Activated naive CD8-positive, alpha-beta T cell treated with anti-CD3 and anti-CD28 coated beads, Interleukin-2, amount 50 U/mL, for 24 hours (primary cell): Measurements from ENCODE around the gene SNX6.
"Not testable (repeated sequence)": the region's sequence is repeated elsewhere in the genome, so short reads cannot be mapped to it uniquely, and the experiment has no call there.

Experiments
- ATAC-seq: fragments of 150-1000 bp; cut with Tn5 transposase; one replicate; pipeline ENCODE4 v1.10.0; 2021
- DNase-seq: peaks from one replicate; pipeline ENCODE4 v3.0.0; 2021
- H3K27ac Mint-ChIP-seq: one replicate; pipeline ENCODE4 v1.8.0; 2021; ENCODE audit warnings: mild to moderate bottlenecking, mixed read lengths
- H3K27me3 Mint-ChIP-seq: one replicate; pipeline ENCODE4 v1.8.0; 2021; ENCODE audit warnings: mixed read lengths
- H3K36me3 Mint-ChIP-seq: one replicate; pipeline ENCODE4 v1.8.0; 2021; ENCODE audit warnings: low read depth, mixed read lengths
- H3K4me1 Mint-ChIP-seq: one replicate; pipeline ENCODE4 v1.8.0; 2021; ENCODE audit warnings: mixed read lengths
- H3K4me3 Mint-ChIP-seq: one replicate; pipeline ENCODE4 v1.8.0; 2021; ENCODE audit warnings: mild to moderate bottlenecking, moderate library complexity, mixed read lengths
- H3K9me3 Mint-ChIP-seq: one replicate; pipeline ENCODE4 v1.8.0; 2021; ENCODE audit warnings: mixed read lengths

Gene SNX6

DNA sequence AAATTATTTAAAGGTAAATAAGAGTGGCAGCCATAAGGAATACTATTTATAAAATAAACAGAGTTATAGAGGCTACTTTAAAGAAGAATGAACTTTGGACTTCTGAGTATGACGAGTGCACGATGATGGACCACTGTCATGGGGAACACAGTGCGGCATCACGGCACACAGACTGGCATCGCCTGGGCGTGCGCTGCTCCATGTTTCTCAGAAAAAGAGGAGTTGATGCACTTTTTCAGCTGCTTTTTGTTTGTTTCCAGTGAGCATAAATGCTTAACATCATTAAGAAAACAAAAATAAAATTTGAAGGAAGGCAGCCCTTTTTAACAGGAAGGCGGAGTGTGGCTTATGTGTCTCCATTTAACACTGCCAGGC, 67.2 kb downstream of the SNX6 start:
- no peak for ATAC-seq
- Mint-ChIP-seq H3K4me1 (no peaks in the 10 kb centered on the region), H3K27ac (no peak overlapping the region), H3K9me3 (no peaks in the 10 kb centered on the region), H3K4me3 (no peak overlapping the region), H3K36me3 (peaks cover 16% of the 10 kb centered on the region), H3K27me3 (no peaks in the 10 kb centered on the region)
- DNase-seq = no peak

DNA sequence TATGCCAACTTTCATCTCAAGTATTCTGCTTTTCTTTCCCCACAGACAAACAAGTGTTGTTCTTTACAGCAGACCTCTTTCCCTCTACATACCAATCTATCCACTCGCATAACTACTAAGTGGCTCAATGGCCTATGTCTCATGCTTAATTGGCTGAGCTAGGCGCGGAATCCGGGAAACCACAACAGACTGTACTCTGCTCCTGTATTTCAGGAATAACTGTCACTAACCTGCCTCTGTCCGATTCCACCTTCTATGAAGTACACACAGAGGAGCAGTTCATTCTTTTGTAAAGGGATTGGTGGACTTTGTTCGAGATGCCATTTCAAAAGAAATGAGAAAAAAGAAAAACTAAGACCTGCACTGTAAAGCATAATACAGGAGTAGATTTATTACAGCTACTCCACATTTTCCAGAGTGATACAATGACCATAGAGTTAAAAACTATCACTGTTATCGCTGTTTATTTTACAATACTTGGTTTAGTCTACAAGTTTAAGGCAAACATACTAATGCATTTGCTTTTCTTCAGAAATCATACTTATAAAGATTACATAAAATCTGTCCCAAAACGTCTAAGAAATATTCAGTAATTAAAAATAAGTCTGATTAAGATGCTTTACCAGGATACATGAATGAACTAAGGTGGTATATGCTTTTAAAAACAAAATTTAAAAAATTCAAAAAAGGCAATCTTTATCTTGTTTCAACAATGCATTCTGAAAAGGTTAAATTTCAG, 67.7 kb downstream of the SNX6 start:
- peaks cover 13% of the 10 kb centered on the region for H3K36me3 Mint-ChIP-seq

DNA sequence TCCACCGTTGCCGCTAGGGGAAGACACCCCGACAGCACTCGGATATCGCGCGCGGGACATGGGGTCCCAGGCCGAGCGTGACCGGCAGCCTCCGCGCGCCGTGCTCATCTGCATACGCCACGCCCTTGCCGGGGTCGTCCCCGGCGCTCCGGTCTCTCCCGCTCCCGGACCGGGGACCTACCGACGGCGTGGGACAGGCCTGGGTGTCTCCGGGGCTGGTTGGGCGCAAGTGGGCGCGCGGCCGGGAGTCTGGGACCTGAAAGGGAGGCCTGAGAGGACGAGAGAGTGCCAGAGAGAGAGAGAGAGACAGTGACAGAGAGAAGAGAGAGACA, 73.5 kb downstream of the SNX6 start:
- not testable (repeated sequence) for H3K27ac Mint-ChIP-seq, H3K9me3 Mint-ChIP-seq, H3K27me3 Mint-ChIP-seq, DNase-seq, H3K4me3 Mint-ChIP-seq, H3K36me3 Mint-ChIP-seq
- H3K4me1 Mint-ChIP-seq = peaks cover 12% of the 10 kb centered on the region
- ATAC-seq = peak; percentile 55

More for the DNA sequence above, 67.7 kb downstream of the SNX6 start:
- not testable (repeated sequence) for DNase-seq, H3K4me3 Mint-ChIP-seq, H3K27me3 Mint-ChIP-seq, H3K9me3 Mint-ChIP-seq, H3K4me1 Mint-ChIP-seq, H3K27ac Mint-ChIP-seq, ATAC-seq

GRCh38 chr14:34555583-34556497, 74.1 kb downstream of the SNX6 start:
- H3K4me3 Mint-ChIP-seq, H3K9me3 Mint-ChIP-seq, DNase-seq, H3K27me3 Mint-ChIP-seq, H3K36me3 Mint-ChIP-seq, H3K27ac Mint-ChIP-seq: not testable (repeated sequence)
- ATAC-seq = peak; percentile 82
- peaks cover 13% of the 10 kb centered on the region for H3K4me1 Mint-ChIP-seq

DNA sequence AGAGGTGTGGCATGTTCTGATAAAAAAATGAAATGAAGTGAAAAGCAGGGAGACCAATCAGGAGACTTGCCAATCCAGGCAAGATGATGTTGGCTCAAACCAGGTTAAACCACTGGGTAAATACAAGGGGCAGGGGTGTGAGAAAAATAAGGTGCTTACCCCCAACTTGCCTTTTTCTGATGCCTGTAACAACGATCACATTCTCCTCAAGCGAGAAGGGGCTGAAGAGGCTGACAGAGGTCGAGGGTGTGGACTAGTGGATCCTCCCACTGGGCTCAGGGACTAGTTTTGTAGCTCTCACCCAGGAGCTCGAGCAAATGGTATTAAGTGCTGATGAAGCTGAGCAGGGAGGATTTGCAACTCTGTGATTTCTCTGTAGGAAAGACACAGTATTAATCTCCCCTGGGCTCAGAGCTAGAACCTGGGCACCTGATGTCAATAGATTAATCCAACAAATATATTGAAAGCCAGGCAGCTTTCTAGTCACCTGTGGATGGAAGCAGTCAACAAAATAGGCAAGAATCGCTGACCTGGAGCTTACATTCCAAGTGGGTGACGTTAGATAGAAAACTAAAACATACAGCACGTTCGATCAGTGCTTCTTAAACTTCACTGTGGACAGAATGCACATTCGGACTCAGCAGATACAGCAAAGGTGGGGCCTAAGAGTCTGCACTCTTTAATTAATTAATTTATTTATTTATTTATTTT, 75.3 kb downstream of the SNX6 start:
- DNase-seq (no peak), ATAC-seq (no peak)
- Mint-ChIP-seq H3K4me3 (peak overlapping the region; percentile 47), H3K9me3 (peaks cover 7% of the 10 kb centered on the region), H3K27ac (peak overlapping the region; percentile 26), H3K27me3 (no peaks in the 10 kb centered on the region), H3K4me1 (peaks cover 15% of the 10 kb centered on the region), H3K36me3 (no peaks in the 10 kb centered on the region)

GRCh38 chr14:34549276-34549966, 80.5 kb downstream of the SNX6 start:
- not testable (repeated sequence) for H3K27me3 Mint-ChIP-seq, H3K36me3 Mint-ChIP-seq, H3K27ac Mint-ChIP-seq, DNase-seq, H3K4me3 Mint-ChIP-seq, ATAC-seq, H3K9me3 Mint-ChIP-seq
- peaks cover 13% of the 10 kb centered on the region for H3K4me1 Mint-ChIP-seq

- Mint-ChIP-seq H3K9me3 (peaks cover 7% of the 10 kb centered on the region), H3K4me1 (peaks cover 9% of the 10 kb centered on the region), H3K27ac (no peak overlapping the region), H3K36me3 (no peaks in the 10 kb centered on the region), H3K4me3 (no peak overlapping the region), H3K27me3 (no peaks in the 10 kb centered on the region)
- ATAC-seq (no peak), DNase-seq (no peak)
Measured at GRCh38 chr14:34548472-34548981, 81.4 kb downstream of the SNX6 start.

DNA sequence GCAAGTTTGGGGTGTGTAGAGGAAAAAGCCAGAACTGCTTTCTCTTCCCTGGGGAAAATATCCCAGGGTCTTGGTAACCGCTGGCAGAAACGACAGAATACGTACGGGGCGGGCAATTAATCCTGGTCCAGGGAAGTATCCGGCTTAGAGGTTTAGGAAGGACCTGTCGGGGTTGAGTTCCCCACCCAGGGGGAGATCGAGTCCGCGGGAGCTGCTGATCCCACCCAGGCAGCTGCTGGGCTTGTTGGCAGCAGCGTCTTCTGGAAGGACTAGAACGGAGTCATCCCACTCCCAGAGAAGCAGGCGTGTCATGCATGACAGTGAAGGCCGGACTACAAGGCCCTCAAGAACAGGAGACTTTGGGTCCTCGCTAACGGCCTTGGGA, 82.8 kb downstream of the SNX6 start:
- not testable (repeated sequence) for H3K4me3 Mint-ChIP-seq

DNA sequence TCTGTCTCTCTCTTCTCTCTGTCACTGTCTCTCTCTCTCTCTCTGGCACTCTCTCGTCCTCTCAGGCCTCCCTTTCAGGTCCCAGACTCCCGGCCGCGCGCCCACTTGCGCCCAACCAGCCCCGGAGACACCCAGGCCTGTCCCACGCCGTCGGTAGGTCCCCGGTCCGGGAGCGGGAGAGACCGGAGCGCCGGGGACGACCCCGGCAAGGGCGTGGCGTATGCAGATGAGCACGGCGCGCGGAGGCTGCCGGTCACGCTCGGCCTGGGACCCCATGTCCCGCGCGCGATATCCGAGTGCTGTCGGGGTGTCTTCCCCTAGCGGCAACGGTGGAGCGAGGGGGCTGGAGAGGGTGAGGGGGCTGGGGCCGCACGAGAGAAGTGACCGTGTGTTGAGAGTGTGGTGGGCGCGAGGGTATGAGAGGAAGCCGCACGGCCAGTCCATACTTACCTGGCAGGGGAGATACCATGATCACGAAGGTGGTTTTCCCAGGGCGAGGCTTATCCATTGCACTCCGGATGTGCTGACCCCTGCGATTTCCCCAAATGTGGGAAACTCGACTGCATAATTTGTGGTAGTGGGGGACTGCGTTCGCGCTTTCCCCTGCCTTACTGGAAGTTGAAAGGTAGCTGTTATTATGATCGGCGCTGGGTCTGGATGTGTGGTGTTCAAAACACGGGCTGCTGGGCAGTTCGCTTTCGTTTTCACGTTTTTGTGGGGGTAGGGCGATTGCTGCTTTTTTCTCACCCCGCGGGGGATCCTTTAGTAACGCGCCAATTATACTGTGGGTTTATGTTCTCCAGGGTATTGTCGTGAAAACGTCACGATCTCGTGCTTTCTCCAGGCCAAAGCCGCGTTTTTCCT, 83.4 kb downstream of the SNX6 start:
- not testable (repeated sequence) for DNase-seq, H3K36me3 Mint-ChIP-seq, H3K4me3 Mint-ChIP-seq, H3K27me3 Mint-ChIP-seq, H3K27ac Mint-ChIP-seq, H3K4me1 Mint-ChIP-seq, H3K9me3 Mint-ChIP-seq
- peak; percentile 82 for ATAC-seq

More for the DNA sequence above, 82.8 kb downstream of the SNX6 start:
- H3K36me3 Mint-ChIP-seq, H3K4me1 Mint-ChIP-seq, H3K27me3 Mint-ChIP-seq, H3K27ac Mint-ChIP-seq, DNase-seq, H3K9me3 Mint-ChIP-seq: not testable (repeated sequence)
- ATAC-seq = peak; percentile 69

DNA sequence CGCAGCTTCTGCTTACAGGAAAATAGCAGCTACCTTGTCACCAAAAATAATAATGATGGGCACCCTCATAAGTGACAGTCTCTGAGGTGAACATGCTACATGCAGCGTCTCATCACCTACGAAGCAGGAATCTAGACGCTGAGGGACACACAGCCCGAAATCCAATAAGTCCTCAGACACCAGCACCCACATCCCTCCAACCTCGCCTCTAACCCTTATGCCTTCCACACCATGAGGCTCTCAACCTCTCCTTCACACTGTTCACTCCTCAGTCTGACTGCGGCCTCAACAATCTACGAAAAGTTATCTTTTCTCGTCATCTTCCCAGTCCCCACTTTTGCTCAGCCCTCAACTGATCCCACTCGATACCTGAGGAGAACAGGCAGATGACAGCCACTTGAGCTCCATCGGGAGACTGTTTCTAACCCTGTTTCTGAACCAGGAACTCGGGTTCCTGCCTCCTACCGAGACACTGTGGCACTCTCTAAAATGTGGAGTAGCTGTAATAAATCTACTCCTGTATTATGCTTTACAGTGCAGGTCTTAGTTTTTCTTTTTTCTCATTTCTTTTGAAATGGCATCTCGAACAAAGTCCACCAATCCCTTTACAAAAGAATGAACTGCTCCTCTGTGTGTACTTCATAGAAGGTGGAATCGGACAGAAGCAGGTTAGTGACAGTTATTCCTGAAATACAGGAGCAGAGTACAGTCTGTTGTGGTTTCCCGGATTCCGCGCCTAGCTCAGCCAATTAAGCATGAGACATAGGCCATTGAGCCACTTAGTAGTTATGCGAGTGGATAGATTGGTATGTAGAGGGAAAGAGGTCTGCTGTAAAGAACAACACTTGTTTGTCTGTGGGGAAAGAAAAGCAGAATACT, 89.5 kb downstream of the SNX6 start:
- not testable (repeated sequence) for H3K27me3 Mint-ChIP-seq, DNase-seq, H3K9me3 Mint-ChIP-seq, H3K36me3 Mint-ChIP-seq, ATAC-seq
- peak overlapping the region; percentile 98 for H3K4me3 Mint-ChIP-seq
- peaks cover 35% of the 10 kb centered on the region for H3K4me1 Mint-ChIP-seq
- peak overlapping the region; percentile 96 for H3K27ac Mint-ChIP-seq

DNA sequence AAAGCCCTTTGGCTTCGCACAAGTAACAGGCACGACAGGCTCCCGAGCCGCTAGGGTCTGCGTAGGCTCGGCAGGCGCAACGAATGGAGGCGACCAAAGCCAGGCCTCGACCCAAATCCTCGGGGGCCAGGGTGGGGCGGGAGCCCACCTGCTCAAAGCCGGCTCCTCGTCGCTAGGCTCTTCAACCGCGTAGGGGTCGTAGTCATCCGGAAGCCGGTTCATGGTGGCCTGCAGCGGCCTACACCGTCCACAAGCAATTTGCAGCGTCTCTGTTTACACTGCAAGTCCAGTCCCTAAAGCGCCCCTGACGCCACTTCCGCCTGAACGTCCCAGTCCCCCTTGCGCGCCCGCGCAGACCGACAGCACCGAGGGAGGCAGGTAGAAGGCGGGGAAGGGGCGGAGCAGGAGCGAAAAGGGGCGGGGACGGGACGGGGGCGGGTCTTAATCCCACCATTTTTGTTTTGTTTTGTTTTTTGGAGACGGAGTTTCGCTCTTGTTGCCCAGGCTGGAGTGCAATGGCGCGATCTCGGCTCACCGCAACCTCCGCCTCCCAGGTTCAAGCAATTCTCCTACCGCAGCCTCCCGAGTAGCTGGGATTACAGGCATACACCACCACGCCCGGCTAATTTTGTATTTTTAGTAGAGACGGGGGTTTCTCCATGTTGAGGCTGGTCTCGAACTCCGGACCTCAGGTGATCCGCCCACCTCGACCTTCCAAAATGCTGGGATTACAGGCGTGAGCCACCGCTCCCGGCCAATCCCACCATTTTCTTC, 90.4 kb downstream of the SNX6 start, which contains the start of gene EAPP:
EAPP (minus strand) TSS at position 295 of the 774 bp plus-strand sequence; CDS start at position 222, 73 bp downstream.
- DNase-seq (peak; percentile 94), ATAC-seq (peak; percentile 100)
- Mint-ChIP-seq H3K4me3 (peak within 1 kb of the TSS; percentile 98), H3K27me3 (no peaks in the 10 kb centered on the region), H3K27ac (peak within 1 kb of the TSS; percentile 96), H3K4me1 (peaks cover 38% of the 10 kb centered on the region), H3K36me3 (peaks cover 2% of the 10 kb centered on the region), H3K9me3 (no peaks in the 10 kb centered on the region)

DNA sequence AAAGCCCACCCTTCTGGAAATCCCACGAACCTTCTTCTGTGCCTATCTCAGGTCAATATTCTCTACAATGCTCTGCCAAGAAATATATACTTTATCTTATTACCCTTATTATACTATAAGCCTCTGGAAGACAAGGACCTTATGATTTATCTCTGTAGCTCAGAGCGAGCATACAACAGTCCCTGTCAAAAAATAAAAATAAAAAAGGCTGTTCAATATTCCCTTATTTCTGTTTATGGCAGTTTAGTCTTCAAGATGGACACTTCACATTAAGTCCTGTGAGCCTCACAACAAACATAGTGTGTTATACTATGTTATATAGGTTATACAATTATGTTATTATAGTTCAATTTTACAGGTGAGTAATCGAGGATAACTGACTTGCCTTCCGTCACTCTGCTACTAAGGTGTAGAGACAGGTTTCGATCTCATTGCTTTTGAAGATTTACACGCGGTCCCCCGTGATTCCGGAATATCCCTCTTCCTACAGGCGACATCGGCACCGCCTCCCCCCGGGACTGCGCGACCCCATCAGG, 91.0 kb downstream of the SNX6 start:
- H3K27me3 Mint-ChIP-seq = no peaks in the 10 kb centered on the region
- H3K4me1 Mint-ChIP-seq = peaks cover 43% of the 10 kb centered on the region
- DNase-seq (no peak), ATAC-seq (peak; percentile 2)
- peaks cover 6% of the 10 kb centered on the region for H3K36me3 Mint-ChIP-seq
- H3K9me3 Mint-ChIP-seq = no peaks in the 10 kb centered on the region
- H3K4me3 Mint-ChIP-seq = peak overlapping the region; percentile 98
- peak overlapping the region; percentile 96 for H3K27ac Mint-ChIP-seq
